ENCODE data around the gene CSNK1E. TPM values are rescaled to one million over a fixed set of nuclear protein-coding genes. Genes with fewer than 3 reads are reported as not detected.

Gene CSNK1E
- total RNA-seq, 1 experiment from 2014 or later = 129 TPM

DNA sequence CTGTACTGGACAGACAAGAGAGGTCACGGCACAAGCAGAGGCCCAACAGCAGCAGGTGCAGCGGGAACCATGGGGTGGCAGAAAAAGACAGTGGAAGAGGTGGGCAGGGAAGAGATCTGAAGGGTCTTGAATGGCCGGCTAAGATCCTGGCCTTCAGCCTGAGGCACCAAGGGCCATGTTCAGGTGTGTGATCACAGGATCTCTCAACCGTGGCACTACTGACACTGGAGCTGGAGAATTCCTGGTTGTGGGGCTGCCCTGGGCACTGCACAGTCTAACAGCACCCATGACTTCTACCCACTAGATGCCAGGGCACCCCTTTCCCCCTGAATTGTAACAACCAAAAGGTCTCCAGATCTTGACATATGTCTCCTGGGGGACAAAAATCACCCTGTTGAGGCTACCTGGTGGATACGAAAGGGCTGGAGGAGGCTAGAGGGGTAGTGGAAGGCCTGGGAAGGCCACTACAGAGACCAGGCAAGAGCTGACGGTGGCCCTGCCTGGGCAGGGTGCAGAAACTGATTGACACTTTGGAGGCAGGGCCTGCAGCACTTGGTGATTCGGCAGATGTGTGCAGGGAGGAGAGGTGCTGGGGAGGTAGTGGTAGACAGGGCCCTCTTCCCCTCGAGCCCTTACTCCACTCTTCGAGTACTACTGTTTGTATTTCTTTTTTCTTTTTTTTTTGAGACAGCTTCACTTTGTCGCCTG, 8.3 kb downstream of the CSNK1E start:
- Mint-ChIP-seq H3K4me1 (ENCODE audit: low read depth, unreplicated experiment) (no peaks in the 10 kb centered on the region), H3K9me3 (ENCODE audit: unreplicated experiment) (no peaks in the 10 kb centered on the region), H3K27ac (ENCODE audit: unreplicated experiment) (no peak overlapping the region), H3K36me3 (ENCODE audit: insufficient read depth, unreplicated experiment) (peaks cover 64% of the 10 kb centered on the region), H3K27me3 (ENCODE audit: insufficient read depth, unreplicated experiment) (no peaks in the 10 kb centered on the region), H3K4me3 (ENCODE audit: unreplicated experiment) (no peak overlapping the region)
- POLR2A ChIA-PET = no interaction called here
- TF ChIP-seq, protein P1, sequence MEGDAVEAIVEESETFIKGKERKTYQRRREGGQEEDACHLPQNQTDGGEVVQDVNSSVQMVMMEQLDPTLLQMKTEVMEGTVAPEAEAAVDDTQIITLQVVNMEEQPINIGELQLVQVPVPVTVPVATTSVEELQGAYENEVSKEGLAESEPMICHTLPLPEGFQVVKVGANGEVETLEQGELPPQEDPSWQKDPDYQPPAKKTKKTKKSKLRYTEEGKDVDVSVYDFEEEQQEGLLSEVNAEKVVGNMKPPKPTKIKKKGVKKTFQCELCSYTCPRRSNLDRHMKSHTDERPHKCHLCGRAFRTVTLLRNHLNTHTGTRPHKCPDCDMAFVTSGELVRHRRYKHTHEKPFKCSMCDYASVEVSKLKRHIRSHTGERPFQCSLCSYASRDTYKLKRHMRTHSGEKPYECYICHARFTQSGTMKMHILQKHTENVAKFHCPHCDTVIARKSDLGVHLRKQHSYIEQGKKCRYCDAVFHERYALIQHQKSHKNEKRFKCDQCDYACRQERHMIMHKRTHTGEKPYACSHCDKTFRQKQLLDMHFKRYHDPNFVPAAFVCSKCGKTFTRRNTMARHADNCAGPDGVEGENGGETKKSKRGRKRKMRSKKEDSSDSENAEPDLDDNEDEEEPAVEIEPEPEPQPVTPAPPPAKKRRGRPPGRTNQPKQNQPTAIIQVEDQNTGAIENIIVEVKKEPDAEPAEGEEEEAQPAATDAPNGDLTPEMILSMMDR (IDR thresholded peaks at IDR 0.05; ENCODE audit: insufficient read depth in 1 of 2, low read depth in 1 of 2, low read length in 1 of 2, severe bottlenecking in 1 of 2, unreplicated experiment in 1 of 2) = no peak
- Histone ChIP-seq H3K9me3 (no peaks in the 10 kb centered on the region), H3K27me3 (replicated peaks; ENCODE audit: control insufficient read depth, insufficient read depth, low read length) (no peaks in the 10 kb centered on the region), H3K36me3 (ENCODE audit: control insufficient read depth, insufficient read depth, low read length) (peaks cover 2% of the 10 kb centered on the region), H3K4me1 (no peaks in the 10 kb centered on the region), H3K4me3 (ENCODE audit: low read depth, low read length) (no peak overlapping the region)
- DNase-seq = no peak
- CTCF ChIA-PET = no interaction called here
- intact Hi-C loops (cut with micrococcal nuclease; ENCODE audit: unreplicated experiment) = no loop called here
- BruUV-seq (replicated peaks) = no TSS peak

DNA sequence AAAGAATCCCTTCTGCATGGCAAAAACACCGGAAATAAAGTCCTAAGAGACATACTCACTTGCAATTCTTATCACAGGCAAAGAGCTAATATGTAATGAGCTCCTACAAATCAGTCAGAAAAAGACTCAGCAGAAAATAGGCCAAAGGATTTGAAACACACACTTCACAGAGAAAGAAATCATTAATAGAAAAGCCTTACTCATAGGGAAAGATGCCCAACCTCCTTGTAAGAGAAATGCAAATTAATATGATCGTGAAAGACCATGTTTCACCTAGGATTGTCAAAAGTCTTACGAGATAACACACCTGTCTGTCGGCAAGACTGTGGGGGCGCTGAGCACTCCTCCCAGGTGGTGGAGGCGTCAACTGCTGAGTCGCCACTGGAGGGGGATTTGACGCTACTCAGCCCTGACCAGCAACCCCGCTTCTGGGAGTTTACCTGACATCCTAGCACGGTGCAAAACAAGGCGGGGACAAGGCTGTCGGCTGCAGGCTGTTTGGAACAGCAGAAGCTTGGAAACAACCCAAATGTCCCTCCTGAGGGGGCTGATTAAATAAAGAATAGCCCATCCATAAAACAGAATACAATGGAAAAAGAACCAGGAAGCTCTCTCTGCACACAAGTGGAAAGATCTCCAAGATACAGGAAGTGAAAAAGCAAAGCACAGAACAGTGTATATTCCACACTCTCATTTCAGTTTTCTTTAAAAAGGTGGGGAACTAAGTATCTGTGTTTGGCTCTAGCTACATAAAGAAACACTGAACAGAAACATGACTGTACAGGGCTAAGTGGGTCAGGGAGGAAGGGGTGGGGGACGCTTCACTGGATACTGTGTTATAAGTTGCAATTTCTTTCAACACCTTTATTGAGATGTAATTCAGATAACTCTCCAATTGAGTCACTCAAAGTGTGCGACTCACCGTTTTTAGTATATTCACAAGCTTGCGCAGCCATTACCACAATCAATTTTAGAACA, 11.5 kb downstream of the CSNK1E start:
- peak in 1 of 2 experiments; percentile 40 for DNase-seq
- ChIA-PET POLR2A (interaction anchor here (0.6 kb wide), 1 partner anchor 16 kb away, joined by 4 read pairs; no protein-coding TSS in a partner anchor), CTCF (interaction anchor here (0.6 to 0.7 kb wide), 2 partner anchors 9 to 206 kb away, joined by 3 to 4 read pairs; no protein-coding TSS in a partner anchor)
- Mint-ChIP-seq H3K9me3 (ENCODE audit: unreplicated experiment) (no peaks in the 10 kb centered on the region), H3K36me3 (ENCODE audit: insufficient read depth, unreplicated experiment) (peaks cover 64% of the 10 kb centered on the region), H3K4me3 (ENCODE audit: unreplicated experiment) (no peak overlapping the region), H3K27ac (ENCODE audit: unreplicated experiment) (no peak overlapping the region), H3K4me1 (ENCODE audit: low read depth, unreplicated experiment) (no peaks in the 10 kb centered on the region), H3K27me3 (ENCODE audit: insufficient read depth, unreplicated experiment) (no peaks in the 10 kb centered on the region)
- Histone ChIP-seq H3K4me1 (no peaks in the 10 kb centered on the region), H3K27me3 (replicated peaks; ENCODE audit: control insufficient read depth, insufficient read depth, low read length) (no peaks in the 10 kb centered on the region), H3K9me3 (no peaks in the 10 kb centered on the region), H3K4me3 (ENCODE audit: low read depth, low read length) (no peak overlapping the region), H3K36me3 (ENCODE audit: control insufficient read depth, insufficient read depth, low read length) (peaks cover 1% of the 10 kb centered on the region)
- intact Hi-C loops (cut with micrococcal nuclease; ENCODE audit: unreplicated experiment) = no loop called here
- no TSS peak for BruUV-seq (replicated peaks)
- TF ChIP-seq, protein P1 (IDR thresholded peaks at IDR 0.05; ENCODE audit: insufficient read depth in 1 of 2, low read depth in 1 of 2, low read length in 1 of 2, severe bottlenecking in 1 of 2, unreplicated experiment in 1 of 2) = peak in 1 of 2 experiments; percentile 46

DNA sequence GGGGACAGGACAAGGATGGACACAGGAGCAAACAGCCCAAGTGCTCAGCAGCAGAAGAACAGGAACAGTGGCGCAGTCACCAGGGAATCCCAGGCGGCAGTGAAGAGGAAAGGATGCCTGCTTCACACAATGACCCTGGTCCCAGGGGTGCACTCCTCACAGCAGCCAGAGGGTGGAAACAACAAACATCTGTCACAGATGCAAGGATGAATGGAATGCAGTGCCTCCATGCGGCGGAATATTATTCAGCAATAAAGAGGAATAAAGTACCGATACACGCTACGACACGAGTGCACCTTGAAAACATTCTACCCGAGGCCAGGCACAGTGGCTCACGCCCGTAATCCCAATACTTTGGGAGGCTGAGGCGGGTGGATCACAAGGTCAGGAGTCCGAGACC, 12.7 kb downstream of the CSNK1E start:
- no peaks in the 10 kb centered on the region for H3K4me1 Mint-ChIP-seq (ENCODE audit: low read depth, unreplicated experiment)
- ChIA-PET CTCF (interaction anchor here (0.6 kb wide), 1 partner anchor 205 kb away, joined by 3 read pairs; no protein-coding TSS in a partner anchor), POLR2A (no interaction called here)
- H3K9me3 Mint-ChIP-seq (ENCODE audit: unreplicated experiment) = no peaks in the 10 kb centered on the region
- no peak overlapping the region for H3K4me3 Mint-ChIP-seq (ENCODE audit: unreplicated experiment)
- H3K27ac Mint-ChIP-seq (ENCODE audit: unreplicated experiment) = no peak overlapping the region
- Histone ChIP-seq H3K36me3 (ENCODE audit: control insufficient read depth, insufficient read depth, low read length) (peaks cover 1% of the 10 kb centered on the region; the same call in 1 of the 2 replicates), H3K9me3 (no peaks in the 10 kb centered on the region), H3K4me3 (ENCODE audit: low read depth, low read length) (no peak overlapping the region), H3K4me1 (no peaks in the 10 kb centered on the region), H3K27me3 (replicated peaks; ENCODE audit: control insufficient read depth, insufficient read depth, low read length) (no peaks in the 10 kb centered on the region)
- no peaks in the 10 kb centered on the region for H3K27me3 Mint-ChIP-seq (ENCODE audit: insufficient read depth, unreplicated experiment)
- no peak for DNase-seq
- TF ChIP-seq, protein P1 (IDR thresholded peaks at IDR 0.05; ENCODE audit: insufficient read depth in 1 of 2, low read depth in 1 of 2, low read length in 1 of 2, severe bottlenecking in 1 of 2, unreplicated experiment in 1 of 2) = no peak
- no TSS peak for BruUV-seq (replicated peaks)
- intact Hi-C loops (cut with micrococcal nuclease; ENCODE audit: unreplicated experiment) = no loop called here
- peaks cover 71% of the 10 kb centered on the region for H3K36me3 Mint-ChIP-seq (ENCODE audit: insufficient read depth, unreplicated experiment)

All from Caco-2 (cell line).